Stimulated activated CD8-positive, alpha-beta memory T cell treated with anti-CD3 and anti-CD28 coated beads, Interleukin-2, amount 100 ng/mL, for 48 hours (primary cell): ENCODE results near the gene TERC.

Source experiments
- DNase-seq, 2 donors: peaks; one replicate each; pipeline ENCODE4 v3.0.0-alpha.2; 2020; ENCODE audit warnings: low read depth in 2 of 2

Gene TERC

DNA sequence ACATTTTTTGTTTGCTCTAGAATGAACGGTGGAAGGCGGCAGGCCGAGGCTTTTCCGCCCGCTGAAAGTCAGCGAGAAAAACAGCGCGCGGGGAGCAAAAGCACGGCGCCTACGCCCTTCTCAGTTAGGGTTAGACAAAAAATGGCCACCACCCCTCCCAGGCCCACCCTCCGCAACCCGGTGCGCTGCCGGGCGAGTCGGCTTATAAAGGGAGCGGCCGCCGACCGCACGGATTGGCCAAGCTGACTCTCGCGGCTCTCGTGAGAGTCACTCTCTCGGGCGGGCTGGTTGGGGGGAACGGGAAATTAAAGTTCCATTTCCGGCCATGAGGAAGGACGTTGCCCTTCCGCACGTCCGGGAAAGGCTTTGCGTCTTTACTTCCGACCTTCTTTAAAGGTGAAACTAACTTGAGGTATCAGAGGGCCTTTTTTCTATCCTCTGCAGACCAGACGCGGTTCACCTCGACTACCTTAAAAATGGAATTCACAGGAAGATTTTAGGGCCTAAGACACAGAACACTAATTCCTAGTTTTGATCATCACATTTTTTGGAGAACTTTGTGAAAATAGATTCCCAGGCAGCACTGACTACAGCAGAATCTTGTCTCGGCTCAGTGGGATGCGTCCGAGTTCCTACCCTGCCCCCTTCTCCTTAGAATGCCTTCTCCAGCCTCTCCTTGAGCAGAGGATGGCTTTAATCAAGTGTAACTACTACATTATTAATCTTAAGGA is at the start of gene TERC:
Gene TERC, minus strand, starts transcription at position 179 of the 731 bp plus-strand sequence.
- peak; percentile 84 to 87 for DNase-seq

DNA sequence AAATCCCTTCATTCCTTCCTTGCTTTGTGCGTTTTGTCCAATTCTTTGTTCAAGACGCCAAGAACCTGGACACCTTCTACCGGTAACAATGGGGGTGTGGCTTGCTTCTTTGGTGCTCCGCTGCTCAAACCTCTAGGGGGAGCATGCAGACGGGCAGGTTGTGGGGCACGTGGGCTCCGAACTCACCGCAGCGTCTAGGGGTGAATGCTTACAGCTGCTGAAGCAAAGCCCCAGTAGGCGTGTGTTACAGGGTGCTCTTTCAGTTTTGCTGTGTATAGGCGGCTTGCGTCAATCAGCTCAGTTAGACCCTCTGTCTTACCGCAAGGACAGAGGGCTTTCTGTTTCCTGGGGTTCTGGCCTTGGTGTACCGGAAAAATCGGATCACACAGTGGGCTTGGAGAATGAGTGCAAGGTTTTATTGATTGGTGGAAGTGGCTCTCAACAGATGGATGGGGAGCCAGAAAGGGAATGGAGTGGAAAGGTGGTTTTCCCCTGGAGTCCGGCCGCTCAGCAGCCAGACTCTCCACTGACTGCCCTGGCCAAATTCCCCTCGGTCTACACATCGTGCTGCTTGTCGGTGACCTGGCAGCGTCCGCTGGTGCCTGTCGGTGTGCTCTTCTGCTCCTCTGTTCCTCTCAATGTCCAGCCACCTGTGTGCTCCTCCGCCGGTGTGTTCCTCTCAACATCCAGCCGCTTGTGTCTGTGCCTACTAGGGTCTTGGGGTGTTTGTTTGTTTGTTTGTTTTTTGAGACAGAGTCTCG is 49.1 kb upstream of the TERC start:
- peak; percentile 62 to 68 for DNase-seq

GRCh38 chr3:169813278-169813677 is 48.4 kb upstream of the TERC start:
- no peak for DNase-seq

DNA sequence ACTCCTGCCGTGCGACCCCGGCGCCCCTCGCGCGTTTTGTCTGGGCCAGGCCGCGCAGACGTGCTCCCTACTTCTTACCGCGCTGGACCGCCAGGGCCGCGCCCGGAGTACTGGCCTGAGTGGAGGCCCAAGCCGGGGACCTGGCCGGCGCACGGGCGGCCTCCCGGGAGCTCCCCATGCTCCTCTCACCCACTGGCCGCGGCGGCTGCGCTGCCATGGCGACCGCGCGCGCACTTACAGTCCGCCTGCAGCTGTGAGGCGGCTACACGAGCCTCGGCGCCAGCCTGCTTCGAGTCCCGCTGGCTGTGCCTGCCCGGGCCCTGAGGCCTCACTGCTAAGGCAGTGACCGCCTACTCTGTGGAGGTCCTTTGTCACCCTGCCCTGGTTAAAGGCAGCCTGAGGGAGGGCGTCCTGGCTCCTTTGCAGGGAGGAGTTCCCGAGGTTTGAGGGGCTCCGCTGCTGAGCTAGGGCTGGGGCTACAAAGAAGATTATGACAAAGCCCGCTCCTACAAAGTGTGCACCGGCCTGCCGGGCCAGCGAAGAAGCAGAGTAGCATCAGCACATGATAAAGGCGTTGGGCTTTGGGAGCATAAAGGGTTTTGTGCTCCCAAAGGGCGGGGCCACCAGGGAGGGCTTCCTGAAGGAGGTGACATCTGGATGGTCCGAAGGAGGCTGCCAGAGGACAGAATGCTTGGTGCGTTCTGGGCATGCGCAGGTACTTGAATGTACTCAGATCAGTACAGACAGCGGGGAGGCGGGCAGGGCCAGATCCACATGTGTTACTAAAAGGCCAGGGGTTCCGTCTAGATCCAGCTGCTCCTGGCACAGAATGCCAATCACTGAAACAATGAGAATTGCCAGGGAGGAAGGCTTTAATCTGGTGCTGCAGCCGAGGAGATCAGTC is 47.7 kb upstream of the TERC start, which contains the start of the genes LRRC34 and LRRIQ4:
Gene LRRC34, minus strand, starts transcription at position 573 of the 904 bp plus-strand sequence. Its CDS starts 356 bp downstream, at position 217.
Gene LRRIQ4, plus strand, starts transcription at position 539 of the 904 bp plus-strand sequence. CDS start 9,052 bp downstream, outside the sequence.
- peak; percentile 73 for DNase-seq

- peak in 1 of 2 donors; percentile 5 for DNase-seq
Measured at GRCh38 chr3:169811631-169812331, 46.9 kb upstream of the TERC start.

- no peak for DNase-seq
Measured at GRCh38 chr3:169809230-169809795, 44.5 kb upstream of the TERC start.

DNA sequence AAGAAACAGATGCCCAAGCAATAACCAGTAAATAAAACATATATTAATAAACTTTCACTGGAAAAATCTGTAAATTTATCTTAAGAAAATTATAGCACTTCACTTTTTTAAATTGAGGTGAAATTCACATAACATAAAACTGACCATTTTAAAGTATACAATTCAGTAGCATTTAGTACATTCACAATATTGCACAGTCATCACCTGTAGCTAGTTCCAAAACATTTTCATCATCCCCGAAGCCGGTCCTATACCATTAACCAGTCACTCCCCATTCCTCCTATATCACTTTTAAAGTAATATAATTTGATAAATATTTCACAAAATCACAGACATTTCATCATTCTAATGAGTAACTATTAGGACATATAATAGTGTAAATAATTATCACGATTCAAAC is 39.8 kb upstream of the TERC start:
- DNase-seq, result no peak

DNA sequence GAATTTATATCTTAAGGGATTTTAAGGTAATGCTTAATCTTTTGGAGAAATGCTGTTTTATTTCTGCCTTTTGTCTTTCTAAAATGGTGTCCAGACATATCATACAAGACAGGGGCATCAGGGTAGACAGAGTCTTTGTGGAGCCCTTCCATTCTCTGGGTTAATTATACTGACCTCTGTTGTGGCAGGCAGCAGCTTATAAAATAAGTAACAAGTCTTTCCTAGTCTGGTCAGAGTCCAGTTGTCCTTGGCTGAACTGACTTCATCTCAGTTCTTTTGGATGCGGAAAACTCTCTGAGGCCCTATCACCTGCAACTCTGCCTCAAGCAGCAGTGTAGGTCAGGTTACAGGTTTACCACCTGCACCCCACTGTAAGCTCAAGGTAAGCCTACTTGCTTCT is 27.5 kb upstream of the TERC start:
- DNase-seq, result no peak

DNA sequence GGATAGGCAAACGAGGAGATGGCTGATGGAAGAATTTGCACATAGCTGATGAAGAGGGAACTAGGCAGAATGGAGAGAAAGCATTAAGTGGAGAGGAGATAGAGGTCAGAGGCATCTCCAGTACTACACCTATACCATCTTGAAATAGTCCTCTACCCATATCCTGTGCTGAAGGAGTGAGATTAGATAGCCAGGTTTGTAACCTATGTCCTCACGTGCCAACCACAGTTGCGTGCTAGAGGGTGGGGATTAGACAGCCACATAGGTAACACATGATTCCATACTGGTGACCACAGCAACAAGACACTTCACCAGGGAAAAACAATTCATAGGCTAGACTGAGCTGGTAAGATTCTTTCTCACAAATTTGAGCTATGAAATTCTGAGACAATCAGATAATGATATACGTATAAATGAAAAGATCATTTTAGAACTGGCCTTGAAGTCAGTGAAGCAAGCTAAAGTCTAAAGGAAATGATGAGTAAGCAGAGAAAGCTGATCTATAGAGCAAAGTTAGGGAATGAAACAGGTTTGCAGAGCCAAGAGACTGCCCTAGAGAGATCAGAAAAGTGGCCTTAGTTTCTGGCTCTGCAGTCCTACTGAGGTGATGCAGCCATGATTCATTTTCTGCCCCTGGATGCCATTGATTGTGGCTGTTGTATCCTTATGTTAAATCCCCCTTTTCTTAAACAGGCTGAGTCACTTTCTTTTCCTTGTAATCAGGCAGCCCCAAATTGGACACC is 26.0 kb upstream of the TERC start:
- no peak for DNase-seq

- no peak for DNase-seq
Measured at GRCh38 chr3:169790219-169790618, 25.4 kb upstream of the TERC start.

GRCh38 chr3:169787791-169788190 is 22.9 kb upstream of the TERC start:
- DNase-seq, result no peak

DNA sequence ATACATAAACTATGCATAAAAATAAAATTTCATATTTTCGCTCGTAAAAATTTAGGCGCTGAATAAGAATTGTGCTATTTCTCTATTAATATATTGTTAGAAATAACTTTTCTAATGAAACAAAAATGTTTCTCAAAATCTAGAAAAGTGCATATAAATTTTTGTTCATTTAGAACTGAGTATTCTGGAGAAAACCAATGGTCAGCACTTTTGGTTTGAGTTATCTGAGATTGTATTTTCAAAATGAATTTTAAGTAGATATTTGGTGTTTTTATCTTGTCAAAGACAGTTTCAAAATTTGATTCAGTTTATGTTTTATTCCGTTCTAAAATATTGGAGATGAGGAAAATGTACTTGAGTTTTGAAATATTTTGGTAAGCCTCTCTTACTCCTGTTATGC is 22.3 kb upstream of the TERC start:
- no peak for DNase-seq

- DNase-seq, result no peak
Measured at GRCh38 chr3:169781209-169781855, 16.5 kb upstream of the TERC start.

DNA sequence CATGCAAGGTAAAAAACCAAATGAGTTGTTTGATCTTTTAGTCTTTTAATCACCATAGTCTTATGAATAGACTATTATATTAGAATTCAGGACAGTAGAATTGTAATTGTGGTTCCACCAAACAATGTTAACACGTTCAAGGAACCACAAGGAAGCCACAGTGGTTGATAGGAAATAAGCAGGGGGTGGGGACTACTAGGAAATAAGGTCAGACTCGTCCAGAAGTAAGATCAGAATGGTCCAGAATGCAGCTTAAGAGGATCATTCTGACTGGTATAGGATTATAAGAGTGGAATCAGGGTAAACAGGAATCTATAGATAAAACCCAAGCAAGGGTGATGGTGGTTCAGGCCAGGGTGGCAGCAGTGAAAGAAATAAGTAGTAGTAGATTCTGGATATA is 15.9 kb upstream of the TERC start:
- no peak for DNase-seq

- no peak for DNase-seq
Measured at GRCh38 chr3:169777822-169778221, 13.0 kb upstream of the TERC start.

- no peak for DNase-seq
Measured at GRCh38 chr3:169774186-169774585, 9.3 kb upstream of the TERC start.

DNA sequence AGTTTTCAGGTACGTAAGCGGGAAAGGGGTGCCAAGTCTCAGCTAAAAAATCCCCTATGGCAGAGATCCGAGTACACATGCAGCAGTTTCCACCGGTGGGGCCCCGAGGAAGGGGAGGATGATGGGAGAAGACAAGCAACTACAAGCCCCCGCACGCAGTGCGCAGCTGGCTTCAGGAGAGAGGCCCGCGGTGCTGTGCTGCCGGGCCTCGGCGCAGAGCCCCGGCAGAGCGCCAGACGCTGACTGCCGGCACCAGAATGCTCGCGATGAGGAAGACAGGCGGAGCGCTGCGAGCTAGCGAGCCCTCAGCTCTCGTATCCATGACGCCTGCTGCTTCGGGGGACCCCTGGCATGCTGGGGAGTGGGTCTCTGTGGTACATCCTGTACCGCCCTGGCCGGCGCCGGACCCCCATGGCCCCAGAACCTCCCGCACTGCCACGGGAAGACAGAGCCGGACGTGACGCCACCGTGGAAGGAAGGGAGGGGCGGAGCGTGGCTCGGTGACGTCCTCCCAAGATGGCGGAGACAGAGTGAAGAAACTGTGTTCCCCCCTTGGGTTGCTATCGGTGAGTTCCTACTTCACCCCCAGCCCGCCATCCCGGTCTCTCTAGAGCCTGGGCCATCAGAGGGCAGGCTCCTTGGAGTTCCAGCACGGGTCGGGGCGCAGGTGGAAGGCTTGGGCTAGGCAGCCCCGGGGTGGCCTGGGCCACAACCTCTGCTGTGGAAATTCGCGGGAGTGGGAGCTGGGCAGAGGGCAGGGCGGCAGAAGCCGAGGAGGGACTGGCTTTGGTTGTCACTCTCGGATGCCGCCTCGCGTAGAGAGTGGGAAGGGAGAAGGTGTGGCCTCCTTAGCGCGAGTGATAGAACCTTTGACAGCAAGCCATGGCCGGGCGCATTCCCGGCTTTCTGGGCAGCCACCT is 8.3 kb upstream of the TERC start, which contains the start of gene MYNN:
Gene MYNN, plus strand, starts transcription at position 500 of the 920 bp plus-strand sequence. CDS start 900 bp downstream, outside the sequence.
- DNase-seq, result peak; percentile 81 to 89

DNA sequence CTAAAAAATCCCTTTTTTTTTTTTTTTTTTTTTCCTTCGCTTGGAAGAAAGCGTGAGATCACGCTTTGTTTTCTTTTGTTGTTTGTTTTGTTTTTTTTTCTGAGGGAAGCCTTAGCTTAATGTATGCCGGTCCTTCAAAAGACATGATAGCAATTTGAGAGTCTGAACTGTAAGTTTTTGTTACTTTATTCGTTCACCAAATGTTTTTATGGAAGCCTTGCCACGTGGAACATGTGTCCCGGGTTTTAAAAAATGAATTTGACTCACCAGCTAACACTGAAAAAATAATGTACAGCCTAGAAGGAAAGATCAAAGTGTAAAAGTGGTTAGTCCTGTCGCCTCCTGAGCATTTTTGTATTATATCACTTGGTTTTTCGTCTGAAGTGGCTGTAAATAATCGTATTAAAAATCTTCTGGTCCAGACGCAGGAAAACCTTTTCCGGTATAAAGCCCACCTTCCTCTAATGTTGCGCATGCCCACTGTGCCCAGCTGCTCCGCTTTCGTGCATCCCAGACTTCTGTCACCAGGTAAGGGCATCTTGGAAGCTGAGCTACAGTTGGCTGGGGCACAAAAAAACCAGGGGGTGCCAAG is 7.5 kb upstream of the TERC start:
- peak in 1 of 2 donors; percentile 36 for DNase-seq
